Myocyte (in vitro differentiated cells): ENCODE measurements around the gene CLEC4C. TPM values are rescaled to one million over a fixed set of nuclear protein-coding genes. Genes with fewer than 3 reads are reported as not detected.
"Not testable (repeated sequence)": the region's sequence is repeated elsewhere in the genome, so short reads cannot be mapped to it uniquely, and the experiment has no call there.

Experiments
- DNase-seq: peaks from one replicate; pipeline ENCODE4 v3.0.0-alpha.2; 2012; ENCODE audit warnings: low read depth
- polyA plus RNA-seq: library from polyadenylated mRNA; unstranded; fragments of >200 nt; gene quantifications from one replicate; pipeline ENCODE4 v1.2.1, GENCODE V29; 2012; ENCODE audit warnings: missing spikeins
- total RNA-seq: library from RNA; depleted of rRNA; stranded (reverse); fragments of >200 nt; gene quantifications from 2 replicates; pipeline ENCODE4 v1.2.3, GENCODE V29; 2014

CLEC4C gene, protein sequence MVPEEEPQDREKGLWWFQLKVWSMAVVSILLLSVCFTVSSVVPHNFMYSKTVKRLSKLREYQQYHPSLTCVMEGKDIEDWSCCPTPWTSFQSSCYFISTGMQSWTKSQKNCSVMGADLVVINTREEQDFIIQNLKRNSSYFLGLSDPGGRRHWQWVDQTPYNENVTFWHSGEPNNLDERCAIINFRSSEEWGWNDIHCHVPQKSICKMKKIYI
- not detected in 2 replicates for total RNA-seq
- not detected for polyA plus RNA-seq

DNA sequence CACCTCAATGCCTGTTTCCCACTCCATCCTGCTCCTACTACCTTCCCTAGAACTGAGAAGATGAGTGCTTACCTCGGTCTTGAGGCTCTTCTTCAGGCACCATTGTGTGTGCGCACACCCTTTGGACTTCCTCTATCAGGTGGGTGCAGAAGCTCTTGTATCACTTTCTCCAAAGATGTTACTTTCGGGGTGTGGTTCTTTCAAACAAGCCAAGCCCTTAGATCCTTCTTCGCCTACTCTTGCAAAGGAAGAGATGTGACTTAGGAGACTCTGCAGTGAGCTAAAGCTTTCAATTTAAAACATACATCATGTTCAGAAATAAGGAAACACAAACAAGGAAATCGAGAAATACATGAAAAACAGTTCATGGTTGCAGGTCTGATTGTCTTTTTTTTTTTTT lies at the start of gene CLEC4C:
CLEC4C (minus strand) TSS at position 130 of the 400 bp plus-strand sequence; CDS start at position 103, 27 bp downstream.
- DNase-seq, result no peak

DNA sequence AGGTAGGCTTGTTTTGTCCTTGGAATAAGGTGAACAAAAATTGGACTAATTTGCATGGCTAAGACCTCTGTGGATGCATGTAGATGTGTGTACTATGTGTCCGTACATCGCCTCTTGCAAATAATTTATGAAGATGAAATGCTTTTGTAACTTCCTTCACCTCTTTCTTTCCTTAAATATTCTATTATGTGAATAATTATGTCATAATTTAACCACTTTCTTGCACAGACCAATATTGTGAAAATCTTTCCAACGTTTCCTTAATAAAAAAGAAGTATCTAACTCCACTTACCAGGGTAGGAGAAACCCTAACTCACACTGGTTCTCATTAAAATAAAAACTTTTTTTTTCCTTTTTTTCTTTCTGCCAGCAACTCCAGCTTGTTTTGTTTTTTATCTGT lies 46.0 kb upstream of the CLEC4C start:
- no peak for DNase-seq

DNA sequence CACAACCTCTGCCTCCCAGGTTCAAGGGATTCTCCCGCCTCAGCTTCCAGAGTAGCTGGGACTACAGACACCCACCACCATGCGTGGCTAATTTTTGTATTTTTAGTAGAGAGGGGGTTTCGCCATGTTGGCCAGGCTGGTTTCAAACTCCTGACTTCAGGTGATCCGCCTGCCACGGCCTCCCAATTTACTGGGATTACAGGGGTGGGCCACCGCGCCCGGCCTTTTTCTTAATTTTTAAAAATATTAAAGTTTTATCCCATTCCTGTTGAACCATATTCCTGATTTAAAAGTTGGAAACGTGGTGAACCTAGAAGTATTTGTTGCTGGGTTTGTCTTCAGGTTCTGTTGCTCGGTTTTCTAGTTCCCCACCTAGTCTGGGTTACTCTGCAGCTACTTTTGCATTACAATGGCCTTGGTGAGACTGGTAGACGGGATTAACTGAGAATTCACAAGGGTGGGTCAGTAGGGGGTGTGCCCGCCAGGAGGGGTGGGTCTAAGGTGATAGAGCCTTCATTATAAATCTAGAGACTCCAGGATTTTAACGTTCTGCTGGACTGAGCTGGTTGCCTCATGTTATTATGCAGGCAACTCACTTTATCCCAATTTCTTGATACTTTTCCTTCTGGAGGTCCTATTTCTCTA lies 41.8 kb upstream of the CLEC4C start, which contains the start of gene NANOG:
NANOG (plus strand) TSS at position 519 of the 645 bp plus-strand sequence. CDS start 213 bp downstream, outside the sequence.
- not testable (repeated sequence) for DNase-seq

DNA sequence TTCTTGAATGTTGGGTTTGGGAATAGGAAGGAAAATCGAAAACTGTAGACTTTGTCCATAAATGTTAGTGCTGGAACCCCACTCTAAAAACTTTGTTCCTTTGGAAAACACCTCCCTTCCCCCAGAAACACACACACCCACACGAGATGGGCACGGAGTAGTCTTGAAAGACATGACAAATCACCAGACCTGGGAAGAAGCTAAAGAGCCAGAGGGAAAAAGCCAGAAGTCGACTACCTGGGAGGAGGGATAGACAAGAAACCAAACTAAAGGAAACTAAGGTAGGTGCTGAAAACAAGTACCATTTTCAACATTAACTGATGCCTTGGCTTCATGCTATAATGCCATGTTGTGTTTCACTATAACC lies 41.1 kb upstream of the CLEC4C start:
- DNase-seq, result no peak

DNA sequence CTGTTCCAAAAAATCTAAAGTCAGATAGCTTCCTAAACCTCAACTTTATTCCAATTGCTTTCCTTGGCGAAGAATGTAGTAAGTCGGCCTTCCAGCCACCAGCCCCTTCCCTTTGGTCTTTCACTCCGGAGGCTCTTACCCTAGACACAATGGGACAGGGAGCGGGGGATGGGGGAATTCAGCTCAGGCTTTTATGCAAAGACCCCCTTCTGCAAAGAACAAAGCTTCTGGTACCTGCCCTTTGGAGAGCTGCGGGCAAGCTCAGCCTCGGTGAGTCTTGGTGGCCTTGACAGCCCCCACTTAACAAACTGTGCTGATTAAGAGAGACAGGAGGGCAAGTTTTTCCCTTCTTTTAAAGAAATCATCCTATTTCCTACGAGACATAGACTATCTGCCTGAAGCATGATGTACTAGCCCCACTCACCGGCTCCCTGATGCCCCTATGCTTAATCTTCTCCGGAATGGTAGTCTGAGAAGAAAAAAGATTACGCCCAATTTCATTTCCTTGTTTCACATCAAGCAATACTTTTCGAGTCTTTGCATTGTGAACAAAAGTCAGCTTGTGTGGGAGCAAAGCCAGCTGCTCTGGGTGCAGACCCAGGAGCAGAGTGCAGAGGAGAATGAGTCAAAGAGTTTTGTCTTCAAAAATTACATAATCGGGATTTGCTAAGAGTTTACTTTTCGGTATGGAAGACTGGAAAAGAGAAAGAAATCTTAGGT lies 40.6 kb upstream of the CLEC4C start:
- no peak for DNase-seq

DNA sequence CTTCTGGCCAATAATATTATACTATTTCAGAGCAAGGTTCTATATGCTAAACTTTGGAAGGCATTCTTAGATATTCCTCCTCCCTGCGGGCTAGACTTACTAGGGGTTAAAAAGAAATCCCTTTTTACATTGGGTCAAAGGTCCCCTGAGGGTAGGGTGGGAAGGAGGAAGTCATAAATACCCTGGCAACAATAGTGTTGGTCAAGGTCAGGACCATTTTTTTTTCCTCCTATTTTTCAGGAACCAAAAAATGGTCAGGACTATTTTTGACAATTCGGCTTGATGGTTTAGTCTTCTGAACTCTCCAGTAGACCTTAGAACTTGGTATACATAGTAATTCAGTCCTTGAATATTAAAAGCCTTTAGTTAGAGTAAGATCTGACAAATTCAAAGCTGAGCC lies 37.5 kb upstream of the CLEC4C start:
- DNase-seq, result no peak

DNA sequence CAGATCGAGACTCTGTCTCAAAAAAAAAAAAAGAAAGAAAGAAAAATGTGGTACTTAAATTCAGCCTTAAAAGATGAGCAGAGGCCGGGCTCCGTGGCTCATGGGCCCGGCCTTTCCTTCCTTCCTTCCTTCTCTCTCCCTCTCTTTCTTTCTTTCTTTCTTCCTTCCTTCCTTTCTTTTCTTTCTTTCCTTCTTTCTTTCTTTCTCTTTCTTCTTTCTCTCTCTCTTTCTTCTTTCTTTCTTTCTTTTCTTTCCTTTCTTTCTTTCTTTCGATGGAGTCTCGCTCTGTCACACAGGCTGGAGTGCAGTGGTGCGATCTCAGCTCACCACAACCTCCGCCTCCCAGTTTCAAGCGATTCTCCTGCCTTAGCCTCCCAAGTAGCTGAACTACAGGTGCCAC lies 36.3 kb upstream of the CLEC4C start:
- DNase-seq, result not testable (repeated sequence)

DNA sequence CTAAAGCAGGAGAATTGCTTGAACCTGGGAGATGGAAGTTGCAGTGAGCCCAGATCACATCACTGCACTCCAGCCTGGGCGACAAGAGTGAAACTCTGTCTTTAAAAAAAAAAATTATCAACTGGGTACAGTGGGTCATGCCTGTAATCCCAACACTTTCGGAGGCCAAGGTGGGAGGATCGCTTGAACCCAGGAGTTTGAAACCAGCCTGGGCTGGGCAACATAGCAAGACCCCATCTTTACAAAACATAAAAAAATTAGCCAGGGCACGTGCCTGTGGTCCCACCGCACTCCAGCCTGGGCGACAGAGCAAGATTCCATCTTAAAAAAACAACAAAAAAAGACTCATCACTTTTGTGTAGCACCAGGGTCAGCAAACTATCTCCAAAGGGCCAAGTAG lies 34.9 kb upstream of the CLEC4C start:
- DNase-seq, result no peak

DNA sequence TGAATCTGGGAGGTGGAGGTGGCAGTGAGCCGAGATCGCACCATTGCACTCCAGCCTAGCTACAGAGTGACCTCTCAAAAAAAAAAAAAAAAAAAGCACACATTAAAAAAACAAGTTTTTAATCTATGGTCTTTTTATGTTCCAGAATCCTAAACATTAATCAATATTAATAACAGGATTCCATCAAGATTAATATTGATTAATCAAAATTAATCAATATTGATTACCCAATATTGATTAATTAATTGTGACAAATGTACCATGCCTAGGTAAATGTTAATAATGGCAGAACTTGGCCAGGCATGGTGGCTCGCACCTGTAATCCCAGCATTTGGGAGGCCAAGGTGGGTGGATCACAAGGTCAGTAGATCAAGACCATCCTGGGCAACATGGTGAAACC lies 34.1 kb upstream of the CLEC4C start:
- DNase-seq, result no peak

DNA sequence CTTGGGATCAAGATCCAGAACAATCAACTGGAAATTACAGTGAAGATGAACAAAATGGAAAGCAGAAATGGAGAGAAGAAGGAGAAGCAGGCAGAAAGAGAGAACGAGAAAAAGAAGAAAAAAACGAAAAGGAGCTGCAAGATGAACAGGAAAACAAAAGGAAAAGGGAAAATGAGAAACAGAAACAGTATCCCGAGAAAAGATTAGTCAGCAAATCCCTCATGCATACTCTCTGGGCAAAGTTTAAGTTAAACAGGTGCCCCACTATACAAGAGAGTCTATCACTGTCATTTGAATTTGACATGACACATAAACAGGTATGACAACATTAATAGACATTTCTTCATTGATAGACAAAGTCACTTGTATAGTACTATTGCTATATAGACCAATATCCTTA lies 22.8 kb upstream of the CLEC4C start:
- no peak for DNase-seq

DNA sequence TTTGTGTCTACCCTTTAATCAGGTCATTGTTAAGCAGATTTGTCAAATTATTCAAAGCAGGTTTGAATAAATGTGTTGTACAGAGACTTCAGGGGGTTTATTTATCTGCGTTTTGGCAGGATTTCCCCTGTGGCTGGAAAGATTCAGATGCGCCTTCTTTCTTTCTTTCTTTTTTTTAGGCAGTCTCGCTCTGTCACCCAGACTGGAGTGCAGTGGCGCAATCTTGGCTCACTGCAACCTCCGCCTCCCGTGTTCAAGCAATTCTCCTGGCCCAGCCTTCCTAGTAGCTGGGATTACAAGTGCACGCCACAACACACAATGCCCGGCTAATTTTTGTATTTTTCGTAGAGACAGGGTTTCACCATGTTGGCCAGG lies 11.6 kb upstream of the CLEC4C start:
- DNase-seq, result no peak

DNA sequence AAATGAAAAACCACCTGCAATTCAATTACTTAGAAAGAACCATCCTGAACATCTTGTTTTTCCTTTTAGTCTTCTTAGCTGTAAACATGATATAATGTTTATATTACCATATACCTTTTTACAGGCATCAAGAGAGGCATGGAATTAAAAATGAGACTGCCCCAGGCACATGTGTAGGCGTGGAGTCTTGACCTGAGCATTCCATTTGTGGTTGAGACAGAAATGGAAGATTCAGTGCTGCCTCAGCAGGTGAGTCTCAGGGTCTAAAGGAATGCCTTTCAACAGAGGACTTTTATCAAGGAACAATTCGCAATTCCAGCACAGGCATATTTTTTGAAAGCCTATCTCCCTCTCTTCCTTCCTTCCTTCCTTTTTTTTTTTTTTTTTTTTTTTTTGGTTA lies 9.8 kb upstream of the CLEC4C start:
- DNase-seq, result no peak

DNA sequence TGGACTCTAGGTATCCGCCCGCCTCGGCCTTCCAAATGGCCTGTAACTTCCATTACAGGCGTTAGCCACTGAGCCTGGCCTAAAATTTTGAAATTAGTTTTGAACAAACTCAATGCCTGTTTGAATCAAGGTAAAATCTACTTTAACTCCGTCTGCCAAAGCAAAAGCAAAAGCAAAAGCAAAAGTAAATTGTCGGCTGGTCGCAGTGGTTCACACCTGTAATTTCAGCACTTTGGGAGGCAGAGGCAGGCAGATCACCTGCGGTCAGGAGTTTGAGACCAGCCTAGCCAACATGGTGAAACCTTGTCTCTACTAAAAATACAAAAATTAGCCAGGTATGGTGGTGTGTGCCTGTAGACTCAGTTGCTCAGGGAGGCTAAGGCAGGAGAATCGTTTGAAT lies 8.5 kb upstream of the CLEC4C start:
- not testable (repeated sequence) for DNase-seq

DNA sequence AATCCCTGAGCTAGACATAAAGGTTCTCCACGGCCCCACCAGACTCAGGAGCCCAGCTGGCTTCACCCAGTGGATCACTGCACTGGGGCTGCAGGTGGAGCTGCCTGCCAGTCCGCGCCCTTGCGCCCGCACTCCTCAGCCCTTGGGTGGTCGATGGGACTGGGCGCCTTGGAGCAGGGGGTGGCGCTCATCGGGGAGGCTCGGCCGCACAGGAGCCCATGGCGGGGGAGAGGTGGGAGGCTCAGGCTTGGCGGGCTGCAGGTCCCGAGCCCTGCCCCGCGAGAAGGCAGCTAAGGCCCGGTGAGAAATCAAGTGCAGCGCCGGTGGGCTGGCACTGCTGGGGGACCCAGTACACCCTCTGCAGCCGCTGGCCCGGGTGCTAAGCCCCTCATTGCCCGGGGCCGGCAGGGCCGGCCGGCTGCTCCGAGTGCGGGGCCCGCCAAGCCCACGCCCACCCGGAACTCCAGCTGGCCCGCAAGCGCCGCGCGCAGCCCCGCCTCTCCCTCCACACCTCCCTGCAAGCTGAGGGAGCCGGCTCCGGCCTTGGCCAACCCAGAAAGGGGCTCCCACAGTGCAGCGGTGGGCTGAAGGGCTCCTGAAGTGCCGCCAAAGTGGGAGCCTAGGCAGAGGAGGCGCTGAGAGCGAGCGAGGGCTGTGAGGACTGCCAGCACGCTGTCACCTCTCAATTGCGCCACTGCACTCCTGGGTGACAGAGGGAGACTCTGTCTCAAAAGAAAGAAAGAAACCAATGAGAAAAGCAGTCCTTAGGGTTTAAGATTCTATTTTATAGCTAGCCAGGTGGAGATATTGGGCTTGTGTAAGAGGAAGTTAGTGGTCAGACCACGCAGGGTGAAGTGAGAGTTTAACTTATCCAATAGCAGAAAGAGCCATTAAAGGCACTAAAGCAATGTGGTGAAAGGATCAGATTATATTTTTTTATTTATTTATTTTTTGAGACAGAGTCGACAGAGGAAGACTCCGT lies 5.1 kb upstream of the CLEC4C start:
- DNase-seq, result not testable (repeated sequence)

DNA sequence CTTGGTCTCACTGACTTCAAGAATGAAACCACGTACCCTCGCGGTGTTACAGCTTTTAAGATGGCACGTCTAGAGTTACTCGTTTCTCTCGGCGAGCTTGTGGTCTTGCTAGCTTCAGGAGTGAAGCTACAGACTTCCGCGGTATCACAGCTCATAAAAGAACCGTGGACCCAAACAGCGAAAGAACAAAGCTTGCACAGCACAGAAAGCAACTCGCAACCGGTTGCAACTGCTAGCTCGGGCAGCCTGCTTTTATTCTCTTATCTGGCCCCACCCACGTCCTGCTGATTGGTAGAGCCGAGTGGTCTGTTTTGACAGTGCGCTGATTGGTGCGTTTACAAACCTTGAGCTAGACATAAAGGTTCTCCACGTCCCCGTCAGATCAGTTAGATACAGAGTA lies 4.2 kb upstream of the CLEC4C start:
- DNase-seq, result no peak

DNA sequence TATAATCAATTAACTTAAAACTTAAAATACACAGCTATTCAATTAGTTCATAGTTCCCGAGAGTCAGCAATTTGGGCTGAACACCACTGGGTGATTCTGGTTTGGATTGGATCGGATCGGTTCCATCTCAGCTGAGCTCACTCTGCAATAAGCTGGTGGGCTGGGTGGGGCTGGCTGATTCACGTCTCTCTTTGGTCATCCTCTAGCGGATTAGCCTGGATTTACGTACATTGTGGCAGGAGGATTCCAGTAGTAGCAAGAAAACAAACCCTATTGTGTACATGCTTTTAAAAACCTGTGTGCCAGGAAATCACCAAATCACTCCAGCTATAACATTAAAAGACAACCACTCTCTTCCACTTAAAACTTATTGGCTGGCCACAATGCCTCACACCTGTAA lies 3.2 kb upstream of the CLEC4C start:
- DNase-seq, result no peak

DNA sequence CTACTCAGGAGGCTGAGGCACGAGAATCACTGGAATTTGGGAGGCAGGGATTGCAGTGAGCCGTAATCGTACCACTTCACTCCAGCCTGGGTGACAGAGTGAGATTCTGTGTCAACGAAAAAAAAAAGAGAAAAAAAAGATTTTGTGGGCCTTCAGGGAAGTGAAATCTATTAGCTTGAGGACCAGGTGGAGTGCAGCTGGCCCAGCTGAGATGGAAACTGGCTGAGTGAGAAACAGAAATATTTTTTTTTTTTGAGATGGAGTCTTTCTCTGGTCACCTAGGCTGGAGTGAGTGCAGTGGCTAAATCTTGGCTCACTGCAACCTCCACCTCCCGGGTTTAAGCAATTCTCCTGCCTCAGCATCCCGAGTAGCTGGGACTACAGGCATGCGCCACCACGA lies 2.3 kb upstream of the CLEC4C start:
- DNase-seq, result no peak

DNA sequence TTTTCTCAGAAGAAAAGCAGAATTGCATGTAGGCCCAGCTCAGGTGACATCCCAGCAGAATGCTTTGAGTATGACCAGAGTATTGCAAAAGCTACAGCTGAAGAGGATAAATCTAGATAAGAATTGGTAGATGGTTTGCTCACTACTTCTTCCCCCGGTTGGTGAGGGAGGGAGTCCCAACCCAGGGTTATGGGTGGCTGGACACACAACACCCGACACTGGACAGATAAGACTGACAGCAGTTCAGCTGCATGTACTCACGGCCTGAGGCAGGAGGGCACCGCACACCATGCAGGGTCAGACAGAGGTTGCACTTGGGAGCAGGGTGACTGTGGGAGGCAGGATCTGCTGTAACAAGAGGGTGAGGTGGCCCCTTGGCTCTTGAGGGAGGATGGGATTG lies 1.7 kb upstream of the CLEC4C start:
- DNase-seq, result no peak

DNA sequence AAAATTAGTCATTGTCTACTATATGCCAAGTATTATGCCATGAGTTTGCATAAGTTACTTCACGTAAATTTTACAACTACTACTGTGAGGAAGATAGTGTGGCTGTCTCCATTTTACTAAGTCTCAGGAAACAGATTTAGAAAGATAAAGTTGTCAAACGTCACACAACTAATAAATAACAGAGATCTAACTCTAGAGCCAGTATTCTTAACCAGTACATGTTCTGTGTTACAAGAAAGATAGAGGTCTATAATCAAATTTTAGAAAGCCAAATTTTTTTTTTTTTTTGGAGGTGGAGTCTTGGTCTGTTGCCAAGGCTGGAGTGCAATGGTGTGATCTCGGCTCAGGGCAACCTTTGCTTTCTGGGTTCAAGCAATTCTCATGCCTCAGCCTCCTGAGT lies 14.2 kb downstream of the CLEC4C start:
- DNase-seq, result no peak

DNA sequence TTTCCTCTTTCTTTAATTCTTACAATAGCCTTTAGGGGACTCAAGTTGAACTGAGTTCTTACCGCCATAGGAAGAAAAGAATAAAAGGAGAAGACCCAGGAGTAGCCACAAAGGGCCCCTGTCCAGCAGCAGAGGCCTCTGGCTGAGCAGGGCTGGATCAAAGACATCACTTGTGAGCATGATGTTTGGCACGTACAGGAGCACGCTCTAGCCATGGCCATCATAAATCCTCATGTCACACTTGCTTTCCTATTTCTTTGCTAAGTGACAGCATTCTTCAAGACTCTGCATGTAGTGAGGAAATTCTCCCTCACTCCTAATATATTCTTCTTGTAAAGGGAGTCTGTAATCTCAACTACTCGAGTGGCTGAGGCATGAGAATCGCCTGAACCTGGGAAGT lies 15.7 kb downstream of the CLEC4C start:
- DNase-seq, result no peak

DNA sequence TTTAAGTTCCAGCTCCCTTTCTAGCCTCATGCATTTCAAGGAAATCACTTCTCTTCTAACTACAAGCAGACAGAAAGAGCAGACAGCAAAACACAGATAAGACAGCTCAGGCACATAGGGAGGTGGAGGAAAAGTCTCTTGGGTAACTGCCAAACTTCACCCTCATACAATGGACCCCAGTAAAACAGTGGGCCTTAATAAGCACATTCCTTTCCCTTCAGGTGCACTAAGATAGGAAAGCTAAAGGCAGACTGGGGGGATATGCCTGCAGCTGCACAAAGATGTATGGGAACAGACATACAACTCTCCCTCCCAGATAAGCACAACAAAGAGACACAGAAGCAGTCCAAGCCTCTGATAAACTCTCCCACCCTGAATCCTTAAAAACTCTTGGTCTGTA lies 16.2 kb downstream of the CLEC4C start:
- DNase-seq, result not testable (repeated sequence)
